OCI-LY7 (cell line): ENCODE data around the gene PSMD6. TPM values are rescaled to one million over a fixed set of nuclear protein-coding genes. Genes with fewer than 3 reads are reported as not detected.

Source experiments
- BruUV-seq: library from RNA; stranded (reverse); fragments of 400-500 nt; replicated peaks from 2 replicates; lab custom pipeline; 2021; lab: Mats Ljungman, UMichigan
- CTCF ChIA-PET: fragments of 300-600 bp; sonication (Branson Sonifier 250); formaldehyde crosslinking; loops from one replicate; lab custom pipeline; 2022; ENCODE audit warnings: antibody characterized with exemption; ENCODE audit not compliant: unreplicated experiment; lab: Charles Lee
- POLR2A ChIA-PET: fragments of 300-600 bp; sonication (Branson Sonifier 250); formaldehyde crosslinking; loops from one replicate; lab custom pipeline; 2022; ENCODE audit warnings: antibody characterized with exemption; lab: Charles Lee
- DNase-seq: peaks from one replicate; pipeline ENCODE4 v3.0.0-alpha.2; 2015; ENCODE audit warnings: low spot score
- H2AFZ ChIP-seq: fragments of 200-600 bp; sonication (generic), shearing (Covaris generic); 2 replicates; pipeline ENCODE4 v1.6.1; 2014; ENCODE audit warnings: mild to moderate bottlenecking, antibody characterized with exemption, low read length, moderate library complexity
- H3K27ac ChIP-seq: fragments of 200-600 bp; sonication (generic); 2 replicates; pipeline ENCODE4 v1.5.1; 2014; ENCODE audit warnings: mixed run types, low read depth, mild to moderate bottlenecking, moderate library complexity, low read length, inconsistent platforms; ENCODE audit not compliant: poor library complexity, severe bottlenecking
- H3K36me3 ChIP-seq: fragments of 200-600 bp; sonication (generic); 2 replicates; pipeline ENCODE4 v1.6.1; 2014; ENCODE audit warnings: mild to moderate bottlenecking, antibody characterized with exemption, low read length, moderate library complexity, mixed read lengths; ENCODE audit not compliant: insufficient read depth
- H3K4me1 ChIP-seq: fragments of 200-600 bp; sonication (generic); 2 replicates; pipeline ENCODE4 v1.5.1; 2014; ENCODE audit warnings: mild to moderate bottlenecking, low read length; ENCODE audit not compliant: insufficient read depth, poor library complexity, severe bottlenecking
- H3K4me2 ChIP-seq: fragments of 200-600 bp; sonication (generic); 2 replicates; pipeline ENCODE4 v1.6.1; 2014; ENCODE audit warnings: mild to moderate bottlenecking, low read length
- H3K4me3 ChIP-seq: fragments of 200-600 bp; sonication (generic); 2 replicates; pipeline ENCODE4 v1.5.1; 2014; ENCODE audit warnings: mild to moderate bottlenecking, low read depth, low read length; ENCODE audit not compliant: poor library complexity, severe bottlenecking
- H3K79me2 ChIP-seq: fragments of 200-600 bp; sonication (generic); 2 replicates; pipeline ENCODE4 v1.6.1; 2016; ENCODE audit warnings: low read depth, mild to moderate bottlenecking, low read length, moderate library complexity, mixed read lengths; ENCODE audit not compliant: insufficient read depth
- H3K9me2 ChIP-seq: fragments of 200-600 bp; sonication (generic); 2 replicates; pipeline ENCODE4 v1.6.1; 2016; ENCODE audit warnings: mild to moderate bottlenecking, low read length, mixed read lengths; ENCODE audit not compliant: insufficient read depth
- H3K9me3 ChIP-seq: fragments of 200-600 bp; sonication (generic); 2 replicates; pipeline ENCODE4 v1.6.1; 2014; ENCODE audit warnings: mild to moderate bottlenecking, mixed run types, low read length, mixed read lengths
- H4K20me1 ChIP-seq: fragments of 200-600 bp; sonication (generic); 2 replicates; pipeline ENCODE4 v1.6.1; 2014; ENCODE audit warnings: mild to moderate bottlenecking, antibody characterized with exemption, low read length, moderate library complexity, mixed read lengths; ENCODE audit not compliant: insufficient read depth
- EZH2phosphoT487 ChIP-seq: fragments of 200-600 bp; sonication (generic); IDR thresholded peaks from 2 replicates; pipeline ENCODE4 v1.6.1; 2018; ENCODE audit warnings: low read depth, borderline replicate concordance, mild to moderate bottlenecking, mixed run types, antibody characterized with exemption, low read length, moderate library complexity, mixed read lengths
- intact Hi-C: fragments of 100-400 bp; cut with micrococcal nuclease; formaldehyde crosslinking; loops from one replicate; pipeline ENCODE4 v1.10.0; 2022; ENCODE audit not compliant: unreplicated experiment
- total RNA-seq, 2 experiments: library from RNA; depleted of rRNA in 1 of 2; stranded (reverse); fragments of >200 nt in 1 of 2; shearing (Covaris generic) in 1 of 2; gene quantifications; 2 replicates each; pipeline ENCODE4 v1.2.3, GENCODE V29; 2014 to 2022
- TF ChIP-seq, protein P1 (sequence below): fragments of 200-600 bp; sonication (generic); conservative IDR thresholded peaks from 2 replicates; pipeline ENCODE4 v1.5.1; 2014; ENCODE audit warnings: mild to moderate bottlenecking, antibody characterized with exemption, low read length, moderate library complexity, mixed read lengths

Gene PSMD6
- total RNA-seq, 2 experiments from 2014 or later: 65.2 to 106 TPM

DNA sequence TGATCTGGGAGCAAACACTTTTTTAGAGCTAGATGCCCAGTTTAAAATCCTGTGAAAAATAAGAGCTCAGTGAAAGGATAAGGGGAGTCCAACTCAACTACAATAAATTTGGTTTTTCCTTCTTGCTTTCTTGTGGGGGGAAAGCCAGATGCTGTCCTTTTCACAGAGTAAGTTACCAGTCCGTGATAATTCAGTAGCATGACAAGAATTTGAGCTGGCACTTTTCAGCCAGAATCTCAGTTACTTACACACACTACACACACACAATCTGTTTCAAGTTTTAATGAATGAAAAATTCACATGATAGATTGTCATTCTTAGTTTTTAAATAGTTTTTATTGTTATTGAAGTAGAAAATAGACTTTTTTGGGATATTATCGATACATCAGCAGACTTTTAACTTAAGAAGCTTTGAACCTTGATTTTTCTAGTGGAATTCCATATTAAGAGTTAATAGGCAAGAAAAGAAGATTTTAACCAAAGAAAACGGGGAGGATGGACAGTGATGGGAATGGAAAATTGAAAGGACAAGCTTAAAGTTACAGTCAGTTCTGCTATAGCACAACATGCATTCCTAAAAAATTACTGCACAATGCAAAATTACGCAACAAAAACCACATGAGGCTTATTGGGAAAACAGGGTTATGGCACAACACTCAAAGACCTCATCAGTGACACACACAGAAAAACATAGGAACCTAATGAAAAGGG lies 47.0 kb downstream of the PSMD6 start:
- Histone ChIP-seq H3K4me1 (no peaks in the 10 kb centered on the region), H4K20me1 (no peaks in the 10 kb centered on the region; the same call in 1 of the 2 replicates), H3K4me2 (no peak overlapping the region)

GRCh38 chr3:63975723-63976122 lies 47.6 kb downstream of the PSMD6 start:
- POLR2A ChIA-PET: interaction anchor here (0.8 to 1.0 kb wide), 2 partner anchors 8 to 14 kb away, joined by 3 to 4 read pairs; no protein-coding TSS in a partner anchor
- Histone ChIP-seq H3K36me3 (peaks cover 29% of the 10 kb centered on the region), H2AFZ (no peak overlapping the region), H3K4me3 (no peak overlapping the region), H3K9me2 (no peaks in the 10 kb centered on the region), H3K27ac (no peak overlapping the region), H3K79me2 (no peaks in the 10 kb centered on the region), H4K20me1 (no peaks in the 10 kb centered on the region; the same call in 1 of the 2 replicates), H3K4me2 (no peak overlapping the region), H3K4me1 (no peaks in the 10 kb centered on the region), H3K9me3 (no peaks in the 10 kb centered on the region)
- no TSS peak for BruUV-seq
- DNase-seq: no peak
- TF ChIP-seq, protein P1, sequence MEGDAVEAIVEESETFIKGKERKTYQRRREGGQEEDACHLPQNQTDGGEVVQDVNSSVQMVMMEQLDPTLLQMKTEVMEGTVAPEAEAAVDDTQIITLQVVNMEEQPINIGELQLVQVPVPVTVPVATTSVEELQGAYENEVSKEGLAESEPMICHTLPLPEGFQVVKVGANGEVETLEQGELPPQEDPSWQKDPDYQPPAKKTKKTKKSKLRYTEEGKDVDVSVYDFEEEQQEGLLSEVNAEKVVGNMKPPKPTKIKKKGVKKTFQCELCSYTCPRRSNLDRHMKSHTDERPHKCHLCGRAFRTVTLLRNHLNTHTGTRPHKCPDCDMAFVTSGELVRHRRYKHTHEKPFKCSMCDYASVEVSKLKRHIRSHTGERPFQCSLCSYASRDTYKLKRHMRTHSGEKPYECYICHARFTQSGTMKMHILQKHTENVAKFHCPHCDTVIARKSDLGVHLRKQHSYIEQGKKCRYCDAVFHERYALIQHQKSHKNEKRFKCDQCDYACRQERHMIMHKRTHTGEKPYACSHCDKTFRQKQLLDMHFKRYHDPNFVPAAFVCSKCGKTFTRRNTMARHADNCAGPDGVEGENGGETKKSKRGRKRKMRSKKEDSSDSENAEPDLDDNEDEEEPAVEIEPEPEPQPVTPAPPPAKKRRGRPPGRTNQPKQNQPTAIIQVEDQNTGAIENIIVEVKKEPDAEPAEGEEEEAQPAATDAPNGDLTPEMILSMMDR: no peak
- no peak for TF ChIP-seq EZH2phosphoT487
- CTCF ChIA-PET: no interaction called here
- intact Hi-C loops: no loop called here

More for the DNA sequence above, 47.0 kb downstream of the PSMD6 start:
- Histone ChIP-seq H3K4me3 (no peak overlapping the region), H3K27ac (no peak overlapping the region), H3K36me3 (peaks cover 34% of the 10 kb centered on the region), H2AFZ (no peak overlapping the region), H3K9me3 (no peaks in the 10 kb centered on the region), H3K79me2 (no peaks in the 10 kb centered on the region), H3K9me2 (no peaks in the 10 kb centered on the region)
- ChIA-PET CTCF (no interaction called here), POLR2A (interaction anchor here (0.8 to 1.0 kb wide), 2 partner anchors 9 to 15 kb away, joined by 3 to 4 read pairs; no protein-coding TSS in a partner anchor)
- intact Hi-C loops: no loop called here
- no peak for TF ChIP-seq EZH2phosphoT487
- TF ChIP-seq, protein P1: no peak
- BruUV-seq: no TSS peak
- DNase-seq: no peak

- CTCF ChIA-PET: no interaction called here
- BruUV-seq: no TSS peak
- Histone ChIP-seq H3K9me2 (no peaks in the 10 kb centered on the region), H3K4me3 (no peak overlapping the region), H3K79me2 (no peaks in the 10 kb centered on the region), H4K20me1 (peaks cover 7% of the 10 kb centered on the region; the same call in 1 of the 2 replicates), H3K27ac (no peak overlapping the region), H3K4me1 (no peaks in the 10 kb centered on the region), H2AFZ (no peak overlapping the region), H3K9me3 (no peaks in the 10 kb centered on the region), H3K36me3 (peaks cover 16% of the 10 kb centered on the region), H3K4me2 (no peak overlapping the region)
- intact Hi-C loops: no loop called here
- DNase-seq: no peak
- POLR2A ChIA-PET: no interaction called here
- TF ChIP-seq, protein P1: no peak
- no peak for TF ChIP-seq EZH2phosphoT487
Observed at GRCh38 chr3:63974451-63974850, 48.8 kb downstream of the PSMD6 start.
